GM12864 (cell line): Measurements from ENCODE around the gene CYRIA.

Experiments used
- DNase-seq: peaks from one replicate; pipeline ENCODE4 v3.0.0-alpha.2; 2011; ENCODE audit warnings: low read depth
- H3K4me3 ChIP-seq: 2 replicates; pipeline ENCODE4 v1.5.1; 2011; ENCODE audit warnings: mild to moderate bottlenecking, low read depth, low read length, control low read depth
- CTCF ChIP-seq: IDR thresholded peaks from 2 replicates; pipeline ENCODE4 v1.5.1; 2011; ENCODE audit warnings: low read depth, mild to moderate bottlenecking, moderate library complexity, low read length, control low read depth, inconsistent platforms; ENCODE audit errors: missing control alignments

Gene CYRIA

GRCh38 chr2:16683576-16683975 is 17.9 kb upstream of the CYRIA start:
- H3K4me3 ChIP-seq: no peak overlapping the region
- no peak for TF ChIP-seq CTCF
- DNase-seq: no peak

- DNase-seq: no peak
- H3K4me3 ChIP-seq: no peak overlapping the region
- TF ChIP-seq CTCF: no peak
Observed at GRCh38 chr2:16682431-16683118, 16.9 kb upstream of the CYRIA start.

GRCh38 chr2:16680781-16681180 is 15.1 kb upstream of the CYRIA start:
- H3K4me3 ChIP-seq: no peak overlapping the region
- TF ChIP-seq CTCF: no peak
- no peak for DNase-seq

- no peak for DNase-seq
- TF ChIP-seq CTCF: no peak
- H3K4me3 ChIP-seq: no peak overlapping the region
Observed at GRCh38 chr2:16680304-16680703, 14.7 kb upstream of the CYRIA start.

GRCh38 chr2:16678964-16679363 is 13.3 kb upstream of the CYRIA start:
- DNase-seq: no peak
- H3K4me3 ChIP-seq: no peak overlapping the region
- TF ChIP-seq CTCF: no peak

GRCh38 chr2:16677875-16678274 is 12.2 kb upstream of the CYRIA start:
- H3K4me3 ChIP-seq: no peak overlapping the region
- TF ChIP-seq CTCF: no peak
- DNase-seq: no peak

GRCh38 chr2:16675781-16676180 is 10.1 kb upstream of the CYRIA start:
- H3K4me3 ChIP-seq: no peak overlapping the region
- DNase-seq: no peak
- no peak for TF ChIP-seq CTCF
